ENCODE results near the gene MCTP1.

GRCh38 chr5:95284572-95285408, at the start of gene MCTP1:
- TF ChIP-seq ARNT (IDR thresholded peaks at IDR 0.05), result no peak
- TF ChIP-seq SP1 (IDR thresholded peaks at IDR 0.05), result no peak
- TF ChIP-seq BHLHE40 (IDR thresholded peaks at IDR 0.05; ENCODE audit: borderline replicate concordance), result no peak
- TF ChIP-seq NFRKB (IDR thresholded peaks at IDR 0.05), result no peak
- no peak for TF ChIP-seq ZNF384 (IDR thresholded peaks at IDR 0.05)
- TF ChIP-seq FOXM1 (IDR thresholded peaks at IDR 0.05; ENCODE audit: borderline replicate concordance), result no peak
- TF ChIP-seq PKNOX1 (IDR thresholded peaks at IDR 0.05), result no peak
- no peak for TF ChIP-seq ELF4 (IDR thresholded peaks at IDR 0.05)
- TF ChIP-seq FOXK2 (IDR thresholded peaks at IDR 0.05), result no peak
